ENCODE results near the gene ITGA3. TPM values are rescaled to one million over a fixed set of nuclear protein-coding genes. Genes with fewer than 3 reads are reported as not detected.

The ITGA3 gene
- total and polyA plus RNA-seq, 2 of the 13 experiments (the other 11 are each of a cell fraction or from before 2014, with no cell fraction given) = 0.48 to 0.69 TPM

- no peak for TF ChIP-seq PRPF4 (IDR thresholded peaks at IDR 0.05; ENCODE audit: low read depth, low read length, poor library complexity, severe bottlenecking)
- no peak for TF ChIP-seq KLF16 (CRISPR knock-in tag; IDR thresholded peaks at IDR 0.05)
- TF ChIP-seq MLLT10 (CRISPR knock-in tag; IDR thresholded peaks at IDR 0.05) = no peak
- TF ChIP-seq TOE1 (CRISPR knock-in tag; IDR thresholded peaks at IDR 0.05) = no peak
- peak; percentile 57 for TF ChIP-seq TEAD3 (CRISPR knock-in tag; optimal IDR thresholded peaks at IDR 0.05; ENCODE audit: borderline replicate concordance)
- TF ChIP-seq SIX1 (CRISPR knock-in tag; IDR thresholded peaks at IDR 0.05; ENCODE audit: borderline replicate concordance) = no peak
- no peak for TF ChIP-seq ZNF138 (CRISPR knock-in tag; IDR thresholded peaks at IDR 0.05; ENCODE audit: low read depth)
- TF ChIP-seq KMT2B (CRISPR knock-in tag; IDR thresholded peaks at IDR 0.05) = no peak
- no peak for TF ChIP-seq ZNF788 (CRISPR knock-in tag; IDR thresholded peaks at IDR 0.05; ENCODE audit: borderline replicate concordance)
- TF ChIP-seq DMTF1 (CRISPR knock-in tag; IDR thresholded peaks at IDR 0.05) = no peak
- 0 out of 2 replicates have a peak, but pooled peaks have one; percentile 26 for TF ChIP-seq MIER2 (CRISPR knock-in tag; IDR thresholded peaks at IDR 0.05)
- no peak for TF ChIP-seq PRDM4 (CRISPR knock-in tag; IDR thresholded peaks at IDR 0.05; ENCODE audit: borderline replicate concordance)
- no peak for TF ChIP-seq NR2F2 (IDR thresholded peaks at IDR 0.05; ENCODE audit: borderline replicate concordance, low read depth)
- TF ChIP-seq ZSCAN30 (CRISPR knock-in tag; IDR thresholded peaks at IDR 0.05) = no peak
- TF ChIP-seq ESRRA (CRISPR knock-in tag; IDR thresholded peaks at IDR 0.05; ENCODE audit: low read depth) = no peak
- TF ChIP-seq YY1 (IDR thresholded peaks at IDR 0.05; ENCODE audit: insufficient read depth, insufficient replicate concordance, low read depth, low read length) = peak; percentile 54
- TF ChIP-seq HNF1A (IDR thresholded peaks at IDR 0.05; ENCODE audit: low read depth) = no peak
- no peak for TF ChIP-seq HNF1A (CRISPR knock-in tag; IDR thresholded peaks at IDR 0.05; ENCODE audit: borderline replicate concordance)
Measured at GRCh38 chr17:50094243-50094752, 38.4 kb downstream of the ITGA3 start (continued).
